ELR (cell line): Measurements from ENCODE around the gene ELFN1.

ENCODE experiments used
- DNase-seq: peaks from one replicate; pipeline ENCODE4 v3.0.0-alpha.2; 2015; ENCODE audit warnings: low read depth

The ELFN1 gene

DNA sequence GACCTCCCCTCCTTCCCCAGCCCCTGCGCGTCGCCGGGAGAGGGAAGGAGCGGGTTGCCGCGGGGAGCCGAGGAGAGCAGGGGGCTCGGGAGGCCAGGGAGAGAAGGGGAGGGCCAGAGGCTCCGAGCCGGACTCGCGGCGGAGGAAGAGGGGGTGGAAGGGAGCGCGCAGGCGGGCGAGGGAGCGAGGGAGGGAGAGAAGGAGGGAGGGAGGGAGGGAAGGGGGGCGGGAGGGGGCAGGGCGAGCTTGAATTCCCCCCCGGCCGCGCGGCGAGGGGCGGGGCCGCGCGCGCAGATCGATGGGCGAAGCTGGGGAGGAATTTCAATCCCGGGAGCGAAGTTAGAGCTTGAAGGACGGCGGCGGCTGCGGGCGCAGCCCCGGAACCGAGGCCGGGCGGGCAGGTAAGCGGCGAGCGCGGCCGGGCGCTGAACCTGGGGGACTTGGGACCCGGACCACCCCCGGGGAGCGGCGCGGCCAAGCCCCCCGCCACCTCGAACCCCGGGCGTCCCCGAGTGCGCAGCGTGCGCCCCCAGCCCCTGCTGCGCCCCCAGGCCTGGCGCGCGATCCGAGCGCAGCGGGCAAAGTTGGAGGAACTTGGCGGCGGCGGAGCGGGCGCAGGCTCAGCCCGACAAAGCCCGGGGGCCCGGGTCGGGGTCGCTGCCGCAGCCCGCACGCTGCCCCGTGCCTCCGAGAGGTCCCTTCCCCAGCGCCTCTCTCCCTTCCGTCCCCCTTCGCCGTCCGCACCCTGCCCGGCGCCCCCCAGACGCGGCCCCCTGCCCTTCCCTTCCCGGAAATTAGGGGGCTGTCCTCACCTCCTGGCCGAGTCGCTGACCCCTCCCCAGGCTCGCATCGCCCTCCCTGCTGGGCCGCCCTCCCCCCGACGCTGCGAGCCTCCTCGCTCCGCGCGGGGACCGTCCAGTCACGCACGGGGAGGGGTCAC is at the start of gene ELFN1:
ELFN1 (plus strand) TSS at position 324 of the 940 bp plus-strand sequence. CDS start 74,320 bp downstream, outside the sequence.
- peak; percentile 29 for DNase-seq

DNA sequence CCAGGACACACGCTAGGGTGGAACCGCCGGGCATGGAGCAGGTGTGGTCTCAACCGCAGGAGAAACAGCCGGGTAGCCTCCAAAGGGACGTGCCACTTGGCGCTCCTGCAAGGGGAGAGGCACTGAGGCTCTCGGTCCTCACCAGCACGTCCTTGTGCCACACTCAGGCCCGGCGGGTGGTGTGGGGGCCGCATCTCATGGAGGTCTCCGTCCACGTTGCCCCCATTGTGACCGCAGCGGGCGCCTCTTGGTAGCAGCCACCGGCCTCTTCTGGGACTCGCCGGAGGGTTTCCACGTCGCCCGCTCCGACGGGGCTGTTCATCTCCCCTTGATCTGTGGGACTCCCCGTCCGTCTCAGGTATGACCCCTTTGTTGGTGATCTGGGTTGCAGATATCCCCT is 49.2 kb upstream of the ELFN1 start:
- DNase-seq = no peak

DNA sequence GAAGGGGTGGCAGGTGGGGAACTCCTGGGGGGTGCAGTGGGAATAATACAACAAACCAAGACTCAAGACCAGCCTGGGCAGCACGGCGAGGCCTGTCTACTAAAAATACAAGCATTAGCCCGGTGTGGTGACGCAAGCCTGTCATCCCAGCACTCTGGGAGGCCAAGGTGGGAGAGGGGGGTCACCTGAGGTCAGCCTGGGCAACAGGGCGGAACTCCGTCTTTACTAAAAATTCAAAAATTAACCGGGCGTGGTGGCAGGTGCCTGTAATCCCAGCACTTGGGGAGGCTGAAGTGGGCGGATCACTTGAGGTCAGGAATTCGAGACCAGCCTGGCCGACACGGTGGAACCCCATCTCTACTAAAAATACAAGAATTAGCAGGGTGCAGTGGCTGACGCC is 48.4 kb upstream of the ELFN1 start:
- no peak for DNase-seq

DNA sequence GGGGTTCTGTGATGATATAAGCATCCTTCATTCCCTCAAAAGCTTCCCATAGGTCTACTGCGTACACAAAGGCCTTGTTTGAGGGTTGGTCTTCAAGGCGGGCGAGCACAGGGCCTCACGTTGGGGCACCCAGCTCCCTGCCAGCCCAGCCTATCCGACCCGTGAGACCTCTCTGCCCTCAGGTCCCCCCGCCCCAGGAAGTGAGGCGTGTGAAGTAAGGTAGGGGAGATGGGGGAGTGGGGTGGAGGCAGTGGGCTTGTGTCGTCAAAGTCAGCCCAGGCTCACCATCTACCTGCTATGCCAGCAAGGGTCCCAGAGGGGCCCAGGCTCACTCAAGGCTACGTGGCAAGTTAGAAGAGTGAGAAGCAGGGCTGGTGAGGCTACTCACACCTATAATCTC is 47.6 kb upstream of the ELFN1 start:
- DNase-seq = no peak

DNA sequence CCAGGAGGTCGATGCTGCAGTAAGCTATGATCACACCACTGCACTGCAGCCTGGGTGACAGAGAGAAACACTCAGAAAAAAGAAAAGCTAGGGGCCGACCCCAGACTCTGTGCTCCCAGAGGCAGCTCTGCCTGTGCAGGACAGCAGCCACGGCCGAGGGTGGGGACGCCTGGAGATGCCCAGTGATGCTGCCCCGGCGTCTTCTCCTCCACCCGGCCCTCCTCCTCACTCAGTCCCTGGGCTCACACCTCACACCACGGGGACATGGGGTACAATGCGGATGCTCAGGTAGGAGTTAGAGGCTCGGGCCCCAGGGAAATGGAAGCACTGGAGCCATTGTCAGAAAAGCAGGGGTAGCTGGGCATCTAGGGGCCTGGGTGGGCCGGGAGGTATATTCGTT is 46.3 kb upstream of the ELFN1 start:
- no peak for DNase-seq

DNA sequence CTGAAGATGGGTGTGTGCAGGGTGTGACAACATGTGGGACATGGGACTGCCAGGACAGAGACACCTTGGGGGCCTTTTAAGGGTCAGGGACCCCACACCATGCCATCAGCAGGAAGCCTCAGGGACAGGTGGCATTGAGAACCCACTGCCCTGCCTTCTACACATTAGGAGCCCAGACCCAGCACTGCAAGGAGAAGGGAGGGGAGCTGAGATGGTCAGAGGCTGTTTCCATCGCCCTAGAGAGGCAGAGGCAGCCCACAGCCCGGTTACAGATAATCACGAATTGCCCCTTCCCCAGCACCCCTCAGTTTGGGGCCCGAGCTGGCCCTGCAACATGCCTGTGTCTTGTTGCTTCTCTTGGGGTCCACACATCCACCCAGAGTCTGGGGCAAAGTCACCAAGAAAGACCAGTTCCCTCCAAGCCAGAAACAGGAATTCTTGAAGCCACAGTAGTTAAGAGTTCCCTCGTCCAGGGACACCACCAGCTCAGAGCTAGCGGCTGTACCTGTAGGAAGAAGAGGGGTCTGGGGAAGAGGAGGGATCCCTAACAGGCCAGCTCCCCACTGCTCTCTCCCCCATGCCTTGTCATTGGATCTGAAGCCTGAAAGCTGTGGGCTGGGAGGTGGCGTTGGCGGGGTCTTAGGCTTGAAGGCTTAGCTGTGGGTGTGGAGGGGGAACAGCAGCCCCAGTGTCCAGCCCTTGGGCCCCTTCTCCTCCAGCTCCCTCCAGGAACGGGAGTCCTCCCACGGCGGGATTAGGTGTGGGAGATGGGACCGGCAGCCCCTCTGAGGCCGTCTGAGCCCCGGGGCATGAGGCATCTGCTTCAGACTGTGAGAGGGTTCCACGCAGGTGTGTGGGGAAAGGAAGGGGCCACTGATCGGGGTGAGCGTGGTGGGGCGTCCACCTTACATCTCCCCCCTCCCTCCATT is 44.8 kb upstream of the ELFN1 start:
- no peak for DNase-seq

DNA sequence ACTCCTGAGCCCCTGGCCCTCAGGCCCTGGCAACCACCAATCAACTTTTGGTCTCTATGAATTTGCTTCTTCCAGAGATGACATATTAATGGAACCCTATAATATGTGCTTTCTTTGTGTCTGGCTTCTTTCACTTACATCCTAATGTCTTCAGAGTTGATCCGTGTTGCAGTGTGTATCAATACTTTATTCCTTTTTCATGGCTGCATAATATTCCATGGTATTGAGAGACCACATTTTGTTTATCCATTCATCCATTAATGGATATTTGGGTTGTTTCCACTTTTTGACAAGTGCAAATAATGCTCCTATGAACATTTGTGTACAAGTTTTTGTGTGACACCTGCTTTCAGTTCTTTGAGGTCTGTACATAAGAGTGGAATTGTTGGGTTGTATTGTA is 43.3 kb upstream of the ELFN1 start:
- no peak for DNase-seq

DNA sequence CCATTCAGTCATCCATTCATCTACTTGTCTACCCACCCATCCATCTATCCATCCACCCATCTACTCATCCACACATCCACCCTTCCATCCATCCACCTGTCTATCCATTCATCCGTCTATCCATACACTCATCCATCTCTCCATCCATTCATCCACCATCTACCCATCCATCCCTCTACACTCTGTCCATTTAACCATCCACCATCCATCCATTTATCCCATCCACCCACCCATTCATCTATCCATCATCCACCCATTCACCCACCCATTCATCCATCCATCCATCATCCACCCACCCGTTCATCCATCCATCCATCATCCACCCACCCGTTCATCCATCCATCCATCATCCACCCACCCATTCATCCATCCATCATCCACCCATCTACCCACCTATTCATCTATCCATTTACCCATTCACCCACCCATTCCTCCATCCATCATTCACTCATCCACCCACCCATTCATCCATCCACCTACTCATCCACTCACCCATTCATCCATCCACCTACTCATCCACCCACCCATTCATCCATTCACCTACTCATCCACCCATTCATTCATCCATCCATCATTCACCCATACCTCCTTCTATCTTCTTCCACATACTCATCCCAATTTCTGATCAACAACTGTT is 39.3 kb upstream of the ELFN1 start:
- DNase-seq = no peak

DNA sequence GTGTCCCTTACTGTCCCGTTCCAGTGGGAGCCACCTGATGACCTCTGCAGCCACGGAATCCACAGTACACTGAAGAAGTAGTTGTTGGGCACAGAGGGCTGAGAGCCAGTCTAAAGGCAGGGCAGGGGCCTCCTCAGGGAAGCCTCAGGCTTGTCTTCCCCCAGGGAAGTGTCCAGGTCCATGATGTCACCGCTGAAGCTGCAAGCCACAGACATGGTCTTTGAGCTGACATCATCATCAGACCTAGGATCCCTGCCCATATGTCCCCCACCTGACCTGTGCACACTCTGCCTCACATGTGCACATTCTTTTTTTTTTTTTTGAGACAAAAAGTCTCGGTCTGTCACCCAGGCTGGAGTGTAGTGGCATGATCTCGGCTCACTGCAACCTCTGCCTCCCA is 38.4 kb upstream of the ELFN1 start:
- no peak for DNase-seq

DNA sequence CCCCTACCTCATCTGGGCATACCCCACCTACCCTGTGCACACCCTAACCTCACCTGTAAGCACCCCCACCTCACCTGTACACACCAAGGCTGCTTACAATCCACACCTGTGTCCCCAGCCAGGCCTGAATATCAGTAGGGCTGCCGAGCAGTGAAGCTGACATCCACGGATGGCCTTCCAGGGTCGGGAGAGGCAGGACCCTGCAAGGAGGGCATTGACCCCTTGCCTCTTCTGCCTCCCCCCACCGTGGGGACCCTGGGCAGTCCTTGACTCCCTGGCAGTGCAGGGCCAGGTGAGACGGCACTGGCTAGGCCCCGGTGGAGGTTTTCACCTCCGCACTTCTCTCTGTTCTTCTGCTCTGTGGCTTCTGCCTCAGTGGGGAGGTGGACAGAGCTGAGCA is 37.6 kb upstream of the ELFN1 start:
- DNase-seq = no peak

DNA sequence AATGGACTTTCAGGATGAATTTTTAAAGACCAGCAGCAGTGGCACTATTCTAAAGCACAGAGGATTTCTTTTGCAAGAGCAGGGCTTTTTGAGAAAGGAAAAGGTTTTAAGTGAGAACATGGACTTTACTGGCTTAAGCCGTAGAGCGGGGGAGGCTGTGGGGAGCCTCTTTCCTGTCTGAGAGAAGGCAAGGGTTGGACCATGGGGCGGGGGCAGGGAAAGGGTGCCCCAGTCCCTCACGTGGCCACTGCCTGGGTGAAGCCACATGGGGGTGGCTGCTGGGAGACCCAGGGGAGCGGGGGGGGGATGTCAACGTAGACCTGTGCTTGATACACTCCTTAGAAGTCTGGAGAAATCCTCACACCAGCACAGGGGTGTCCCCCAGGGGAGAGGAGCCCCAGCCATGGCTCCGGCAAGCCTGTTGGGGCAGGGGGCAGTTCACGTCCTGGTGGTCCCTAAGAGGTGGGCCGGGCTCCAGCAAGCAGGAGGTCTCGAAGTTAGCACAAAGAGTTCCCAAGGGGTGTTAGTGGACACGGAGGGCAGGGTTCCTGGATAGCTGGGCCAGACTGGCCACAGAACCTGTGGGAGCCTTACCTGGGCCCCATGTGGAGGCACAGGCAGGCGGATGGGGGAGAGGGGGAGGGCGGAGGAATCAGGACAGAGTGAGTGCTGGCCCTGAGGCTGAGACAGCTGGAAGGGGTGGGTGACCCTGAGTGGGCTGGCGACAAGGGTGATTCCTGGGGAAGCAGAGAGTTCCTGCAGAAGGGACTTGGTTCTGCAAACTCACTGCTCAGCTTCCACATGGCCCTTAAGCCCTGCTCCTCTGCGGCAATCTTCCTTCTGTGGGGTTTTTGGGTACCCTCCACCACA is 36.9 kb upstream of the ELFN1 start:
- no peak for DNase-seq

DNA sequence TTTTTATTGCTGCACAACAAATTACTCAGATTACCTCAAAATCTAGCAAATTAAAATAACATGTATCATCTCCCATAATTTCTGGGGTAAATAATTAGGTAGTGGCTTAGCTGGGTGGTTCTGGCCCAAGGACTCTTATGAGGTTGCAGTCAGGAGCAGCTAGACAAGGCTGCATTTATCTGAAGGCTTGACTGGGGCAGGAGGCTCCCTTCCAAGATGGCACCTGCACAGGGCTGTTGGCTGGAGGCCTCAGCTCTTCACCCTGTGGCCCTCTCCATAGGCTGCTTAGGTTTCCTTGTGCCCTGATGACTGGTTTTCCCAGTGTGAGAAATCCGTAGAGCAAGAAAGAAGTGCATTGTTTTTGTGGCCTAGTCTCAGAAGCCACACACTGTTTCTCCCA is 34.7 kb upstream of the ELFN1 start:
- DNase-seq = no peak

DNA sequence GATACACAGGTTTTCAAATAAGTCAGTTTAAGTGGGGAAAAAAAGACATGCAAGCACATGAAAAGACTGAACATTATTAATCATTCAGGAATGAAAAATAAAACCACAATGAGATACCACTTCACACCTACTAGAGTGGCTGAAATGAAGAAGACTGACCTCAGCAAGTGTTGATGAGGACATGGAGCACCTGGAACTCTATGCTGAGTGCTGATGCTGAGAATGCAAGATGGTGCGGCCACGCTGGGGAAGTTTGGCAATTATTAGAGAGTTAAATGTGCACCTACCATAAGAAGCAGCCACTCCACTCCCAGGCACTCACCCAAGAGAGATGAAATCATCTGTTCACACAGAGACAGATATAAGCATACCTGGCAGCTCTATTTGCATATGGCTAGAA is 32.9 kb upstream of the ELFN1 start:
- no peak for DNase-seq

DNA sequence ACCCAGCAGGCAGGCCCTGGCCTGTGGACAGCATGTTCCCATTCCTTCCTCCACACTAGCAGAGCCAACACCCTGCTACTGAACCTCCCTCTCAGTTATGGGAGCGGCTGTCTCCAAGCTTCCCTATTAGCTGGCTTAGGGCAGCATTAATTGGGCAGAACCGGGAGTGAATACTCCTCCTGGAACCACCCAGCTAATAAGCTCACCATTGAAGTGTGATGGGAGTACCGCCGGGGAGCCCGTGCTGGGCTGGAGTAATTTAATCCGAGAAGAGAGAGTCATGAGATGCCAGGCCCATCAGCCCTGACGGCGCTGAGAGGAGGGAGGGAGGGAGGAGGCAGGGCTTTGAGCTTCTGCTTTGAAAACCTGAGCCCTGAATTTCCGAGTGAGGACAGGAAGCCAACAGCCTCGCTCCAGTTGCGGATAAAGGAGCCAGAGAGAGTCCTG is 31.8 kb upstream of the ELFN1 start:
- no peak for DNase-seq

DNA sequence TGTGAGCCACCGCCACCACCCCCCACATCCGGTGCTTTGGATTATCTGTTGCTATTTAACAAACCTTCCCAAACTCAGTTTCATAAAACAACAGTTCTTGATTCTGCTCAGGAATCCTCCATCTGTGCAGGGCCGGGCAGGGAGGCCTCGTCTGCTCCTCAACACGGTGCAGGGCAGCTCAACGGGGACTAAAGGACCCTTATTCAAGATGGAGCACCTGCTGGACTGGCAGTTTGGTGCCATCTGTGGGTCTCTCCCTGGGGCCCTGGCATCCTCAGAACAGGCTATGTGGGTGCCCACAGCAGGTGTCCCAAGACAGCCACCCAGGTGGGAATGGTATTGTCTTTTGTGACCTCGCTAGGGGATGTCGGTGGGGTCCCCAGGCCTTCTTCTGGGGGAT is 31.0 kb upstream of the ELFN1 start:
- DNase-seq = no peak

DNA sequence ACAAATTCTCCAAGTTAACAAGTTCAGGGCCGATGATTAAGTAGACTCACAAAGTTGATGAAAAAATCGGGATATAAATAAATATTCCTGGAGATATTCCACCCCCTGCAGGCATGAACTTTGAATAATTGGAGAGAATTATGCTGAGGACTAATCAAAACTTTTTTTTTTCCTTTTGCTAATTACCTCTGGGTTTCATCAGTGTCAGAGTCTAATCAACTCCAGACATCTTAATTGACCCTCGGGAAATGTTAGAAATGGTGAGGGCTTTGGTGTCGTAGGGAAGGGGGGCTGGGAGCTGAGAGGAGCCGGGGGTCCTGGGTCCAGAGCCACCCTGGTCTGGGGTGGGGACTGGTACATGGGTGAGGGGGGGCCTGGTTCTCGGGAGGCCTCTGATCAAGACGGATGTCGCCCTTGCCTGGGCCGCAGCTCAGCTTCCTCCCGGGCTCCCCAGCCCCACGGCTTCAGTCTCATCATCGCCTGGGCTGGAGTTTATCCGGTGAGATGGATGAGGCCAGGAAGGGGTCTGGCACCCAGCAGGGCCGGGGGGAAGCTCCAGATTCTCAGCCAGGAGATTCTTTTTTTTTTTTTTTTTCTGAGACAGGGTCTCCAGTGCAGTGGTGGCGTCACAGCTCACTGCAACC is 30.4 kb upstream of the ELFN1 start:
- DNase-seq = no peak

DNA sequence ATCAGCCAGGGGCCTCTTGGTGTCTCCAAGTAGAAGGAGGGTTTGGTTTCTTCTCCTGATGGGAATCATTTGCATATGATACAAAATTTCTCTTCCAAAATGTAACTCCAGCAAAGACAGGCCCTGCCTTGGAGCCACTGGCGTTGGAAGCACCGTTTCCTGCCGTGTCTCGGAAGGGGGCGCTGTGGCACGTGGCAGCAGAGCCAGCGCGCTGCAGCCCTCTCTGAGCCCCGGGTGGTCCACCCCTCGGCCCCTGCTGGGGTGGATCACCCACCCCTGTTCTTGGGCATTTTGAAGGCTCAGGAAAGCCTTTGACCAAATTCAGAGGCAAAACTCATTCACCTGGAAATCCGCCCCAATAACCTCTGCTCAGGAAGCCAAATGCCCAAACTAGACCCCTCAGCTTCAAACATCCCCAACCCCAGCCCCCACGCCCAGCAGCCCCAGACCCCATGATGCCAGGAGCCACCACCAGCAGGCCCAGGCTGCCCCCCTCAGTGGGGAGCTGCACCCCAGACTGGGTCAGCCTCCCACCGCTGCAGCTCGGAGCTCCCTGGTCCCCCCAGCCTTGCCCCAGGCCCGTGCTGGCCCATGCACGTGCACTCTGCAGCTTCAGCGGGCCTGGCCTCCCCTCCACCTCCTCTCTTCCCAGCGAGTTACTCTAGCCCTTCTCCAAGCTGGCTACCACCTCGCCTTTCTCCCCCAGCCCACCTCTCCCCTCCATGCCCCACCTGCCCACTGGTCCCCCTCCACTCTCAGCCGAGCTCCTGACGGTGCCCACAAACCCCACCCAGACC is 29.5 kb upstream of the ELFN1 start:
- DNase-seq = no peak

DNA sequence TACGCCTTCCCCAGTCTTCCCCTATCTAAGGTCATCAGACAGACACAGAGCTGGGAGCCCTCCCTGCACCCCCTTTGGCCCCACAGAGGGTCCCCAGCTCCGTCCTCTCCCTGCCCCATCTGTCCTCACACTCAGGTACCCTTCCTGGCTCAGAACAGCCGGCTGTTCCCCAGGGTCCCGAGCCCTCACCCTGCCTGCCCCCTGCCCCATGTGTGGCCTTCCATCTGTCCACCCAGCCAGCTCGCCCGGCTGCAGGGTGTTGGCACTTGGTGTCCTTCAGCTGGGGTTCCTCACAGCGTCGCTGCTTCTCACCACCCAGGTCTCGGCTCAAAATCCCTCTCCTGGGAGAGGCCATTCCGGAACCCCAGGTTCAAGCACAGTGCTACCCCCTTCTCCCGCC is 28.9 kb upstream of the ELFN1 start:
- DNase-seq = no peak

DNA sequence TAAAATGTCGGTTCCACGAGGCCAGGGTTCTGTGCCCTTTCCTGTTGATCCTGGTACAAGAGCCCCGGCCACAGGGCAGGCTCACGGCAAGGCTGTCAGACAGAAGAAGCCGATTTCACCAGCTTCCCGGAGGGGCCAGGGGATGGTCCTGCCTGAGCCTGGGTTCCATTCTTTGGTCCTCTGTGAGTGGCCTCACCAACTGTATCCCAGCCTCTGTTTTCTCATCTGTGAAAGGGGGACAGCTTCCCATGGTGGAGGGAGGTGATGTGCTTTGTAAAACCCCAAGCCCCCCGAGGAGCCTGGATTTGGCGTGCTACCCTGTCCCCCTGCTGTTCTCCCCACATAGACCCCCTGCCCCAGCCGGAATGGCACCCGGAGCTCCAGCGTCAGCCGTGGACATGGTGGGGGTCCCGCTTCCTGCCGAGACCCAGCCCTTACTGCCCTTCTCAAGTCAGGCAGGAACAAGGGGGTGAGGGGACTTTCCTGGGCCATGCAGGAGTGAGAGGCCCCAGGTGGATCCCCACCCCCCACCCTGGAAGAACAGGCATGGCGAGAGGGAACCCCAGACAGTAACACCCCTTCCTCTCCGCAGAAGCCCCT is 28.3 kb upstream of the ELFN1 start:
- no peak for DNase-seq

DNA sequence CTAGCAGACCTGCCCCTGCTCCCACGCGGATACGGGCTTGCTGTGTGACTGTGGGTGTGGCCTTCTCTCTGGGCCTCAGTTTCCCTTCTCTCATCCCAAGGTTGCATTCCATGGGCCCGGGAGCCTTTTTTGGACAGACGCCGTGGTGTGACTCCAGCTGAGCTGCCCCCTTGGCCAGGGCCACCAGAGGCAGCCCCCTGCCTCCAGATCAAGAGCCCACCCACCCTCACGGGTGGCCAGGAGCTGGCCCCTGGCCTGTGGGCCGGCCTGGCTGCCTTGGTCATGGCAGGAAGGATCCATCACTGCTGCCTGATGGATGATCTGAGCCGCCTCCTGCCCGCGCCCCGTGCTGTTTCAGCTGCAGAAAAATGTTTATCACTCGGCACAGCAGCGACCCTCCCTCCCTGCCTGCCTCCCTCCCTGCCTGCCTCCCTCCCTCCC is 27.8 kb upstream of the ELFN1 start:
- no peak for DNase-seq
